Natural killer cell (primary cell): ENCODE measurements around the gene SIAH2. TPM values are rescaled to one million over a fixed set of nuclear protein-coding genes. Genes with fewer than 3 reads are reported as not detected.
A peak's percentile ranks its signal among the peaks of the same experiment; 100 is the strongest.

Experiments used
- ATAC-seq, 3 donors: fragments of 150-1000 bp in 2 of 3; fragments of 200-7000 bp in 1 of 3; cut with Tn5 transposase; 1 replicate in 1 of 3; 2 replicates in 2 of 3; pipeline ENCODE4 v1.10.0; 2021; ENCODE audit warnings: mild to moderate bottlenecking in 2 of 3, moderate library complexity in 2 of 3
- DNase-seq, 2 donors: peaks; one replicate each; pipeline versions ENCODE4 v3.0.0 to v3.0.0-alpha.2; 2013 to 2021; ENCODE audit warnings: mixed read lengths in 1 of 2
- H3K27ac ChIP-seq: one replicate; pipeline ENCODE4 v1.5.1; 2013; ENCODE audit warnings: mild to moderate bottlenecking, low read length
- H3K27me3 ChIP-seq: one replicate; pipeline ENCODE4 v1.6.1; 2013; ENCODE audit warnings: low read length; ENCODE audit not compliant: control insufficient read depth, insufficient read depth
- H3K36me3 ChIP-seq: one replicate; pipeline ENCODE4 v1.6.1; 2013; ENCODE audit warnings: low read length; ENCODE audit not compliant: control insufficient read depth, insufficient read depth
- H3K4me1 ChIP-seq: one replicate; pipeline ENCODE4 v1.6.1; 2013; ENCODE audit warnings: low read length; ENCODE audit not compliant: control insufficient read depth, insufficient read depth
- H3K4me3 ChIP-seq: one replicate; pipeline ENCODE4 v1.5.1; 2013; ENCODE audit warnings: low read length
- H3K9me3 ChIP-seq: one replicate; pipeline ENCODE4 v1.6.1; 2013; ENCODE audit warnings: low read length; ENCODE audit not compliant: control insufficient read depth, insufficient read depth
- H3K27ac Mint-ChIP-seq, 2 donors: one replicate each; pipeline ENCODE4 v1.8.0; 2022; ENCODE audit warnings: mild to moderate bottlenecking in 2 of 2, mixed read lengths in 2 of 2, moderate library complexity in 1 of 2
- H3K27me3 Mint-ChIP-seq, 2 donors: one replicate each; pipeline ENCODE4 v1.8.0; 2022; ENCODE audit warnings: low read depth in 2 of 2, mixed read lengths in 2 of 2
- H3K36me3 Mint-ChIP-seq: one replicate; pipeline ENCODE4 v1.8.0; 2022; ENCODE audit warnings: mixed read lengths
- H3K4me1 Mint-ChIP-seq, 2 donors: one replicate each; pipeline ENCODE4 v1.8.0; 2022; ENCODE audit warnings: mixed read lengths in 2 of 2
- H3K4me3 Mint-ChIP-seq: one replicate; pipeline ENCODE4 v1.8.0; 2022; ENCODE audit warnings: mild to moderate bottlenecking, moderate library complexity, mixed read lengths
- H3K9me3 Mint-ChIP-seq, 2 donors: one replicate each; pipeline ENCODE4 v1.8.0; 2022; ENCODE audit warnings: mixed read lengths in 2 of 2
- CTCF ChIP-seq: fragments of 200-600 bp; IDR thresholded peaks from one replicate; pipeline ENCODE4 v1.8.0; 2022; ENCODE audit warnings: antibody characterized with exemption
- WGBS: methylation state at CpG from one replicate; pipeline ENCODE4 v1.1.7; 2013; ENCODE audit warnings: missing lambda C conversion rate; ENCODE audit not compliant: insufficient coverage; 5-methylcytosine and 5-hydroxymethylcytosine counted together
- intact Hi-C: fragments of 100-400 bp; cut with micrococcal nuclease; formaldehyde crosslinking; loops from one replicate; pipeline ENCODE4 v1.14.2; 2022
- total RNA-seq, 4 donors: library from RNA; stranded (reverse); fragments of 120-200 nt in 1 of 4; gene quantifications; one replicate each; pipeline versions ENCODE4 v1.2.3 to v1.2.4, GENCODE V29; 2013 to 2022

SIAH2 gene
- total RNA-seq, 3 donors from 2014 or later (not counting 1 experiment from before 2014, with no cell fraction given), result 22.7 to 25.7 (median 23.8) TPM

- no peak overlapping the region for H3K4me3 Mint-ChIP-seq
- no peak for TF ChIP-seq CTCF
- H3K27ac ChIP-seq, result no peak overlapping the region
- no peaks in the 10 kb centered on the region for H3K4me1 Mint-ChIP-seq
- no peak overlapping the region for H3K27ac Mint-ChIP-seq
- no peaks in the 10 kb centered on the region for H3K36me3 Mint-ChIP-seq
- ATAC-seq (no peak), DNase-seq (no peak)
- H3K36me3 ChIP-seq, result no peaks in the 10 kb centered on the region
- no peaks in the 10 kb centered on the region for H3K9me3 Mint-ChIP-seq
- intact Hi-C loops, result no loop called here
- no peaks in the 10 kb centered on the region for H3K9me3 ChIP-seq
- H3K4me1 ChIP-seq, result peaks cover 5% of the 10 kb centered on the region
- no peak overlapping the region for H3K4me3 ChIP-seq
- H3K27me3 ChIP-seq, result no peaks in the 10 kb centered on the region
- WGBS, result 89% methylated on average over 3 of the region's 4 CpGs
- H3K27me3 Mint-ChIP-seq, result peaks cover 18 to 22% of the 10 kb centered on the region in 2 donors
Measured at GRCh38 chr3:150793641-150794040, 30.7 kb upstream of the SIAH2 start.

- no peak overlapping the region for H3K4me3 ChIP-seq
- H3K9me3 Mint-ChIP-seq, result no peaks in the 10 kb centered on the region
- no peaks in the 10 kb centered on the region for H3K36me3 Mint-ChIP-seq
- no peaks in the 10 kb centered on the region for H3K4me1 ChIP-seq
- TF ChIP-seq CTCF, result no peak
- no peak overlapping the region for H3K27ac Mint-ChIP-seq
- H3K4me3 Mint-ChIP-seq, result no peak overlapping the region
- DNase-seq (no peak), ATAC-seq (no peak)
- no peaks in the 10 kb centered on the region for H3K9me3 ChIP-seq
- H3K27me3 Mint-ChIP-seq, result peaks cover 18 to 32% of the 10 kb centered on the region in 2 donors
- no peaks in the 10 kb centered on the region for H3K27me3 ChIP-seq
- intact Hi-C loops, result no loop called here
- no peak overlapping the region for H3K27ac ChIP-seq
- H3K4me1 Mint-ChIP-seq, result peaks cover 5% of the 10 kb centered on the region in 2 donors
- H3K36me3 ChIP-seq, result no peaks in the 10 kb centered on the region
Measured at GRCh38 chr3:150790629-150791028, 27.7 kb upstream of the SIAH2 start.

GRCh38 chr3:150789451-150789850 is 26.5 kb upstream of the SIAH2 start:
- intact Hi-C loops, result no loop called here
- WGBS, result 69% methylated on average over 4 of the region's 4 CpGs
- H3K4me1 ChIP-seq, result no peaks in the 10 kb centered on the region
- no peak overlapping the region for H3K4me3 Mint-ChIP-seq
- no peak overlapping the region for H3K4me3 ChIP-seq
- no peak for TF ChIP-seq CTCF
- no peaks in the 10 kb centered on the region for H3K9me3 ChIP-seq
- no peaks in the 10 kb centered on the region for H3K36me3 ChIP-seq
- no peak overlapping the region for H3K27ac ChIP-seq
- peaks cover 5% of the 10 kb centered on the region in 2 donors for H3K4me1 Mint-ChIP-seq
- no peaks in the 10 kb centered on the region for H3K27me3 ChIP-seq
- no peaks in the 10 kb centered on the region for H3K9me3 Mint-ChIP-seq
- no peaks in the 10 kb centered on the region for H3K36me3 Mint-ChIP-seq
- no peak overlapping the region for H3K27ac Mint-ChIP-seq
- DNase-seq (no peak), ATAC-seq (no peak)
- peaks cover 14 to 27% of the 10 kb centered on the region in 2 donors for H3K27me3 Mint-ChIP-seq

- 10% methylated on average over 10 of the region's 10 CpGs for WGBS
- H3K27ac Mint-ChIP-seq, result no peak overlapping the region
- no peaks in the 10 kb centered on the region for H3K9me3 Mint-ChIP-seq
- no peak overlapping the region for H3K4me3 Mint-ChIP-seq
- no peaks in the 10 kb centered on the region for H3K36me3 Mint-ChIP-seq
- H3K27me3 ChIP-seq, result no peaks in the 10 kb centered on the region
- DNase-seq, result peak; percentile 70 to 85
- peak; percentile 87 for TF ChIP-seq CTCF
- peaks cover 14 to 27% of the 10 kb centered on the region in 2 donors for H3K27me3 Mint-ChIP-seq
- no peak overlapping the region for H3K4me3 ChIP-seq
- H3K9me3 ChIP-seq, result no peaks in the 10 kb centered on the region
- intact Hi-C loops, result loop anchor here (1.0 to 2.0 kb wide), 4 partner anchors 67 to 495 kb away; no protein-coding TSS in a partner anchor
- no peak overlapping the region for H3K27ac ChIP-seq
- H3K4me1 Mint-ChIP-seq, result peaks cover 5% of the 10 kb centered on the region in 2 donors
- H3K4me1 ChIP-seq, result no peaks in the 10 kb centered on the region
- peak; percentile 93 to 98 (median 95) for ATAC-seq
- H3K36me3 ChIP-seq, result no peaks in the 10 kb centered on the region
Measured at GRCh38 chr3:150787741-150788370, 24.9 kb upstream of the SIAH2 start.
